ENCODE measurements around the gene RAPGEF6. TPM values are rescaled to one million over a fixed set of nuclear protein-coding genes. Genes with fewer than 3 reads are reported as not detected.

RAPGEF6 gene
- total and polyA plus RNA-seq, 9 of the 15 experiments (the other 6 are each of a cell fraction or from before 2014, with no cell fraction given) = 2.7 to 23.4 (median 12.7) TPM

DNA sequence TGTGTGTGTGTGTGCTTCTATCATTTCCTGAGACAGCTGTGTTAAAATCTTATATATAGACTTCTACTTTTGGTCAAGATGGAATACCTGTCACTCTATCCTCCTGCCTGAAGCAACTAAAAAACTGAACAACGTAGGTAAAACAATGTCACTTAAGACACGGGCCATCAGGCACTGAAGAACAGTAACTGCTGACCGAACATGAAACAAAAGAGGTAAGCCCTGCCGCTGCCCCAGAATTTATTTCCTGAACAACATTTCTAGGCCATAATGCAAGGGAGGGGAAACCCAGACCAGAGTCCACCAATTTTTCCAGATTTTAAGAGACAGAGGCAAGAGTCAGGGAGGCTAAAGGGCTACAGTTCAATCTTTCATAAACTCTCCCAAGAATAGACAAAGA lies 215.2 kb downstream of the RAPGEF6 start (continued):
- TF ChIP-seq, protein P1, sequence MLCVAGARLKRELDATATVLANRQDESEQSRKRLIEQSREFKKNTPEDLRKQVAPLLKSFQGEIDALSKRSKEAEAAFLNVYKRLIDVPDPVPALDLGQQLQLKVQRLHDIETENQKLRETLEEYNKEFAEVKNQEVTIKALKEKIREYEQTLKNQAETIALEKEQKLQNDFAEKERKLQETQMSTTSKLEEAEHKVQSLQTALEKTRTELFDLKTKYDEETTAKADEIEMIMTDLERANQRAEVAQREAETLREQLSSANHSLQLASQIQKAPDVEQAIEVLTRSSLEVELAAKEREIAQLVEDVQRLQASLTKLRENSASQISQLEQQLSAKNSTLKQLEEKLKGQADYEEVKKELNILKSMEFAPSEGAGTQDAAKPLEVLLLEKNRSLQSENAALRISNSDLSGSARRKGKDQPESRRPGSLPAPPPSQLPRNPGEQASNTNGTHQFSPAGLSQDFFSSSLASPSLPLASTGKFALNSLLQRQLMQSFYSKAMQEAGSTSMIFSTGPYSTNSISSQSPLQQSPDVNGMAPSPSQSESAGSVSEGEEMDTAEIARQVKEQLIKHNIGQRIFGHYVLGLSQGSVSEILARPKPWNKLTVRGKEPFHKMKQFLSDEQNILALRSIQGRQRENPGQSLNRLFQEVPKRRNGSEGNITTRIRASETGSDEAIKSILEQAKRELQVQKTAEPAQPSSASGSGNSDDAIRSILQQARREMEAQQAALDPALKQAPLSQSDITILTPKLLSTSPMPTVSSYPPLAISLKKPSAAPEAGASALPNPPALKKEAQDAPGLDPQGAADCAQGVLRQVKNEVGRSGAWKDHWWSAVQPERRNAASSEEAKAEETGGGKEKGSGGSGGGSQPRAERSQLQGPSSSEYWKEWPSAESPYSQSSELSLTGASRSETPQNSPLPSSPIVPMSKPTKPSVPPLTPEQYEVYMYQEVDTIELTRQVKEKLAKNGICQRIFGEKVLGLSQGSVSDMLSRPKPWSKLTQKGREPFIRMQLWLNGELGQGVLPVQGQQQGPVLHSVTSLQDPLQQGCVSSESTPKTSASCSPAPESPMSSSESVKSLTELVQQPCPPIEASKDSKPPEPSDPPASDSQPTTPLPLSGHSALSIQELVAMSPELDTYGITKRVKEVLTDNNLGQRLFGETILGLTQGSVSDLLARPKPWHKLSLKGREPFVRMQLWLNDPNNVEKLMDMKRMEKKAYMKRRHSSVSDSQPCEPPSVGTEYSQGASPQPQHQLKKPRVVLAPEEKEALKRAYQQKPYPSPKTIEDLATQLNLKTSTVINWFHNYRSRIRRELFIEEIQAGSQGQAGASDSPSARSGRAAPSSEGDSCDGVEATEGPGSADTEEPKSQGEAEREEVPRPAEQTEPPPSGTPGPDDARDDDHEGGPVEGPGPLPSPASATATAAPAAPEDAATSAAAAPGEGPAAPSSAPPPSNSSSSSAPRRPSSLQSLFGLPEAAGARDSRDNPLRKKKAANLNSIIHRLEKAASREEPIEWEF (CRISPR knock-in tag; IDR thresholded peaks at IDR 0.05) = no peak
- TF ChIP-seq KLF16 (IDR thresholded peaks at IDR 0.05) = no peak
- no peak for TF ChIP-seq LARP7 (IDR thresholded peaks at IDR 0.05)
- no peak for TF ChIP-seq RERE (CRISPR knock-in tag; IDR thresholded peaks at IDR 0.05; ENCODE audit: borderline replicate concordance)
- TF ChIP-seq MAZ (CRISPR knock-in tag; conservative IDR thresholded peaks at IDR 0.05 in 1 of 2, IDR thresholded peaks at IDR 0.05 in 1 of 2) = no peak
- no peak for TF ChIP-seq MCM7 (IDR thresholded peaks at IDR 0.05)
- no peak for TF ChIP-seq NUFIP1 (IDR thresholded peaks at IDR 0.05; ENCODE audit: partially characterized antibody)
- TF ChIP-seq XRCC5 (IDR thresholded peaks at IDR 0.05; ENCODE audit: low read depth, low read length) = no peak
- TF ChIP-seq ZNF780A (CRISPR knock-in tag; IDR thresholded peaks at IDR 0.05) = no peak

Data from K562 (cell line).